Stimulated activated CD8-positive, alpha-beta memory T cell treated with anti-CD3 and anti-CD28 coated beads, Interleukin-12 subunit alpha, Interleukin-12 subunit beta, amount 100 ng/mL, for 24 hours (primary cell): ENCODE data around the gene FOXP1.

Experiments
- DNase-seq: peaks from one replicate; pipeline ENCODE4 v3.0.0-alpha.2; 2020; ENCODE audit errors: extremely low read depth

The FOXP1 gene

GRCh38 chr3:71176366-71176765, 407.2 kb downstream of the FOXP1 start:
- no peak for DNase-seq

- DNase-seq: no peak
Measured at GRCh38 chr3:71175691-71176365, 407.7 kb downstream of the FOXP1 start.

GRCh38 chr3:71172951-71173350, 410.6 kb downstream of the FOXP1 start:
- no peak for DNase-seq

GRCh38 chr3:71172189-71172588, 411.3 kb downstream of the FOXP1 start:
- no peak for DNase-seq

- no peak for DNase-seq
Measured at GRCh38 chr3:71171247-71171646, 412.3 kb downstream of the FOXP1 start.

GRCh38 chr3:71168880-71169411, 414.6 kb downstream of the FOXP1 start:
- DNase-seq: no peak

GRCh38 chr3:71168121-71168721, 415.3 kb downstream of the FOXP1 start:
- DNase-seq: no peak

GRCh38 chr3:71166339-71167240, 416.9 kb downstream of the FOXP1 start:
- DNase-seq: no peak

- DNase-seq: no peak
Measured at GRCh38 chr3:71164881-71165280, 418.6 kb downstream of the FOXP1 start.

GRCh38 chr3:71163198-71163918, 420.2 kb downstream of the FOXP1 start:
- DNase-seq: no peak

GRCh38 chr3:71162221-71162620, 421.3 kb downstream of the FOXP1 start:
- no peak for DNase-seq

- DNase-seq: no peak
Measured at GRCh38 chr3:71160785-71161546, 422.6 kb downstream of the FOXP1 start.

GRCh38 chr3:71156062-71156665, 427.4 kb downstream of the FOXP1 start:
- DNase-seq: no peak

- no peak for DNase-seq
Measured at GRCh38 chr3:71154846-71155245, 428.7 kb downstream of the FOXP1 start.

GRCh38 chr3:71153713-71154112, 429.8 kb downstream of the FOXP1 start:
- DNase-seq: no peak

- DNase-seq: no peak
Measured at GRCh38 chr3:71152892-71153265, 430.6 kb downstream of the FOXP1 start.

- DNase-seq: no peak
Measured at GRCh38 chr3:71152039-71152891, 431.3 kb downstream of the FOXP1 start.

- DNase-seq: no peak
Measured at GRCh38 chr3:71149959-71150954, 433.3 kb downstream of the FOXP1 start.
